HepG2 (cell line): ENCODE results near the gene COLQ. TPM values are rescaled to one million over a fixed set of nuclear protein-coding genes. Genes with fewer than 3 reads are reported as not detected.

Source experiments
- ATAC-seq: fragments of 200-7000 bp; cut with Tn5 transposase; 3 replicates; pipeline ENCODE4 v1.9.1; 2020; ENCODE audit warnings: mild to moderate bottlenecking, moderate library complexity
- BruUV-seq: library from RNA; stranded (reverse); fragments of 400-500 nt; replicated peaks from 2 replicates; lab custom pipeline; 2021; lab: Mats Ljungman, UMichigan
- CTCF ChIA-PET: fragments of 300-600 bp; formaldehyde crosslinking; extraction: SDS; loops from one replicate; lab custom pipeline; 2021; ENCODE audit warnings: low total read pairs, inconsistent platforms, low intra/inter-chr PET ratio; lab: Yijun Ruan, JAX
- POLR2A ChIA-PET: fragments of 350-600 bp; sonication (Branson Sonifier 250); formaldehyde crosslinking; loops from one replicate; lab custom pipeline; 2020; ENCODE audit warnings: antibody characterized with exemption, inconsistent platforms; lab: Yijun Ruan, JAX
- DNase-seq: peaks from one replicate; pipeline ENCODE4 v3.0.0-alpha.2; 2015; ENCODE audit warnings: low spot score
- FAIRE-seq: peaks from 3 replicates; lab custom pipeline; 2011; peaks lifted over from hg19 to GRCh38; lab: Jason Lieb, UNC
- H2AFZ ChIP-seq: one replicate; pipeline ENCODE4 v1.6.1; 2011; ENCODE audit warnings: low read length, inconsistent platforms
- H3K27ac ChIP-seq: fragments of 300-600 bp; 3 replicates; pipeline ENCODE4 v1.8.0; 2011; ENCODE audit warnings: mixed run types, mild to moderate bottlenecking, mixed read lengths, low read length, inconsistent platforms; ENCODE audit not compliant: insufficient read depth; ENCODE audit errors: extremely low read length
- H3K27me3 ChIP-seq, 2 experiments: fragments of 200-600 bp in 1 of 2; 2 replicates in 1 of 2; 3 replicates in 1 of 2; pipeline versions ENCODE4 v1.6.0 to v1.8.0; 2011; ENCODE audit warnings: low read length in 2 of 2, mild to moderate bottlenecking in 2 of 2, moderate library complexity in 2 of 2, inconsistent platforms in 1 of 2; ENCODE audit not compliant: insufficient read depth in 2 of 2, control insufficient read depth in 1 of 2
- H3K36me3 ChIP-seq, 2 experiments: fragments of 200-600 bp in 1 of 2; replicated peaks in 1 of 2; 2 replicates in 1 of 2; 3 replicates in 1 of 2; pipeline versions ENCODE4 v1.5.1 to v1.8.0; 2011; ENCODE audit warnings: low read length in 2 of 2, inconsistent platforms in 1 of 2; ENCODE audit not compliant: insufficient read depth in 2 of 2, control insufficient read depth in 1 of 2
- H3K4me1 ChIP-seq: 2 replicates; pipeline ENCODE4 v1.5.1; 2012; ENCODE audit warnings: low read length, inconsistent platforms; ENCODE audit not compliant: insufficient read depth
- H3K4me2 ChIP-seq: 2 replicates; pipeline ENCODE4 v1.6.0; 2011; ENCODE audit warnings: low read depth, low read length, inconsistent platforms
- H3K4me3 ChIP-seq, 3 experiments: fragments of 200-600 bp in 1 of 3; sonication (generic), shearing (Covaris generic) in 1 of 3; replicated peaks in 1 of 3; 2 replicates each; pipeline ENCODE4 v1.5.1; 2011 to 2016; ENCODE audit warnings: low read length in 3 of 3, inconsistent platforms in 2 of 3, low read depth in 2 of 3, mild to moderate bottlenecking in 2 of 3, control low read depth in 1 of 3, mixed read lengths in 1 of 3; ENCODE audit not compliant: insufficient read depth in 1 of 3
- H3K79me2 ChIP-seq: one replicate; pipeline ENCODE4 v1.6.1; 2011; ENCODE audit warnings: low read length, inconsistent platforms; ENCODE audit not compliant: insufficient read depth
- H3K9ac ChIP-seq: 2 replicates; pipeline ENCODE4 v1.6.0; 2011; ENCODE audit warnings: mild to moderate bottlenecking, low read depth, low read length, inconsistent platforms; ENCODE audit not compliant: insufficient read depth
- H3K9me3 ChIP-seq: 2 replicates; pipeline ENCODE4 v1.5.1; 2012; ENCODE audit warnings: mild to moderate bottlenecking, low read length
- H4K20me1 ChIP-seq: 2 replicates; pipeline ENCODE4 v1.6.0; 2011; ENCODE audit warnings: inconsistent platforms, mild to moderate bottlenecking, low read length, moderate library complexity; ENCODE audit not compliant: insufficient read depth
- PAWR ChIP-seq: sonication (generic); formaldehyde crosslinking; IDR thresholded peaks from 2 replicates; pipeline ENCODE4 v1.4.0; 2020; ENCODE audit warnings: missing genetic modification reagents, mild to moderate bottlenecking, borderline replicate concordance
- POLR2A ChIP-seq, 2 experiments: IDR thresholded peaks; 2 replicates each; pipeline ENCODE4 v1.6.1; 2011; ENCODE audit warnings: low read depth in 2 of 2, low read length in 2 of 2, mild to moderate bottlenecking in 1 of 2, moderate library complexity in 1 of 2; ENCODE audit not compliant: insufficient read depth in 1 of 2
- POLR2G ChIP-seq: fragments of 200-400 bp; formaldehyde crosslinking; IDR thresholded peaks from 2 replicates; pipeline ENCODE4 v1.6.1; 2018; ENCODE audit warnings: mild to moderate bottlenecking, low read depth, low read length, moderate library complexity
- ZBTB7B ChIP-seq: sonication (generic); formaldehyde crosslinking; IDR thresholded peaks from 2 replicates; pipeline ENCODE4 v1.4.0; 2020; ENCODE audit warnings: missing genetic modification reagents
- ZNF337 ChIP-seq: sonication (generic); formaldehyde crosslinking; IDR thresholded peaks from 2 replicates; pipeline ENCODE4 v1.5.1; 2020; ENCODE audit warnings: missing genetic modification reagents, low read depth, mild to moderate bottlenecking, borderline replicate concordance
- ZNF75D ChIP-seq: sonication (generic); formaldehyde crosslinking; IDR thresholded peaks from 2 replicates; pipeline ENCODE4 v1.8.1; 2023; ENCODE audit warnings: missing genetic modification reagents, mild to moderate bottlenecking, borderline replicate concordance
- WGBS: methylation state at CpG from one replicate; pipeline ENCODE4 v1.1.6; 2017; ENCODE audit warnings: low lambda C conversion rate; 5-methylcytosine and 5-hydroxymethylcytosine counted together
- in situ Hi-C: cut with HindIII; loops from 2 replicates; pipeline ENCODE4 v1.10.0; 2017; ENCODE audit warnings: low pct_unique_long_range_greater_than_20kb; ENCODE audit not compliant: extremely low pct_ligation_motif_present
- intact Hi-C: fragments of 100-400 bp; cut with micrococcal nuclease; formaldehyde crosslinking; loops from one replicate; pipeline ENCODE4 v1.10.0; 2022; ENCODE audit not compliant: unreplicated experiment
- polyA plus RNA-seq, 8 experiments: library from polyadenylated mRNA; depleted of rRNA in 3 of 8; stranded (reverse) in 7 of 8; unstranded in 1 of 8; fragments of >200 nt; fragmentation: Illumina TruSeq in 4 of 8; extraction: Trizol in 4 of 8; gene quantifications; 2 replicates each; pipeline versions ENCODE4 v1.2.1 to v1.2.3, GENCODE V29; 2011 to 2016; ENCODE audit warnings: low read depth in 4 of 8, missing spikeins in 1 of 8, mixed read lengths in 1 of 8; ENCODE audit not compliant: insufficient read depth in 1 of 8
- total RNA-seq, 5 experiments: library from RNA; depleted of rRNA; stranded (reverse); fragments of >200 nt; fragmentation: Illumina TruSeq; extraction: Trizol; gene quantifications; 2 replicates each; pipeline ENCODE4 v1.2.3, GENCODE V29; 2016; ENCODE audit warnings: low read depth in 1 of 5

The COLQ gene
- total and polyA plus RNA-seq, 2 of the 13 experiments (the other 11 are each of a cell fraction or from before 2014, with no cell fraction given), result 0.31 to 0.46 TPM

GRCh38 chr3:15449489-15450224 is 71.8 kb downstream of the COLQ start (continued):
- TF ChIP-seq ZNF337, result no peak

- no peaks in the 10 kb centered on the region for H3K27me3 ChIP-seq
- H3K4me2 ChIP-seq, result no peak overlapping the region
- ChIA-PET CTCF (no interaction called here), POLR2A (no interaction called here)
- H3K36me3 ChIP-seq, result peaks cover 6 to 32% of the 10 kb centered on the region in 2 experiments
- H3K79me2 ChIP-seq, result no peaks in the 10 kb centered on the region
- no peak overlapping the region for H3K27ac ChIP-seq
- in situ Hi-C loops, result no loop called here
- no peaks in the 10 kb centered on the region for H3K9me3 ChIP-seq
- H3K9ac ChIP-seq, result no peak overlapping the region
- no peak for FAIRE-seq
- ATAC-seq, result no peak; the same call in 2 of the 3 replicates
- DNase-seq, result no peak
- no peaks in the 10 kb centered on the region for H3K4me1 ChIP-seq
- no peaks in the 10 kb centered on the region for H4K20me1 ChIP-seq
- intact Hi-C loops, result no loop called here
- H2AFZ ChIP-seq, result no peak overlapping the region
- TF ChIP-seq POLR2G, result 0 out of 2 replicates have a peak, but pooled peaks have one; percentile 22
- TF ChIP-seq ZBTB7B (CRISPR knock-in tag), result no peak
- TF ChIP-seq, all 625 proteins: peak for 1
- H3K4me3 ChIP-seq, result no peak overlapping the region
- 92% methylated on average over 4 of the region's 4 CpGs for WGBS
- no TSS peak for BruUV-seq
Observed at GRCh38 chr3:15443826-15444524, 77.5 kb downstream of the COLQ start.

- Histone ChIP-seq H3K9me3 (no peaks in the 10 kb centered on the region), H3K36me3 (peaks cover 13 to 60% of the 10 kb centered on the region in 2 experiments), H4K20me1 (no peaks in the 10 kb centered on the region; the same call in 1 of the 2 replicates), H3K27ac (no peak overlapping the region), H3K27me3 (no peaks in the 10 kb centered on the region), H2AFZ (no peak overlapping the region), H3K4me1 (no peaks in the 10 kb centered on the region), H3K79me2 (no peaks in the 10 kb centered on the region), H3K4me3 (no peak overlapping the region), H3K9ac (no peak overlapping the region), H3K4me2 (no peak overlapping the region)
- CTCF ChIA-PET, result no interaction called here
- intact Hi-C loops (no loop called here), in situ Hi-C loops (no loop called here)
- BruUV-seq, result no TSS peak
- DNase-seq (no peak), FAIRE-seq (no peak), ATAC-seq (no peak)
- POLR2A ChIA-PET, result interaction anchor here (0.7 kb wide), 1 partner anchor 15 kb away, joined by 4 read pairs; no protein-coding TSS in a partner anchor
- WGBS, result 100% methylated on average over 4 of the region's 4 CpGs
- TF ChIP-seq ZNF75D (CRISPR knock-in tag), result no peak
- no peak for TF ChIP-seq POLR2A (IDR thresholded peaks at IDR 0.05; ENCODE audit: insufficient read depth in 1 of 2, low read depth in 2 of 2, low read length in 2 of 2)
- TF ChIP-seq PAWR (CRISPR knock-in tag), result no peak
Observed at GRCh38 chr3:15440891-15441290, 80.6 kb downstream of the COLQ start.
